ENCODE measurements around the gene SERPINB6.
"Not testable (repeated sequence)": the region's sequence is repeated elsewhere in the genome, so short reads cannot be mapped to it uniquely, and the experiment has no call there.

DNA sequence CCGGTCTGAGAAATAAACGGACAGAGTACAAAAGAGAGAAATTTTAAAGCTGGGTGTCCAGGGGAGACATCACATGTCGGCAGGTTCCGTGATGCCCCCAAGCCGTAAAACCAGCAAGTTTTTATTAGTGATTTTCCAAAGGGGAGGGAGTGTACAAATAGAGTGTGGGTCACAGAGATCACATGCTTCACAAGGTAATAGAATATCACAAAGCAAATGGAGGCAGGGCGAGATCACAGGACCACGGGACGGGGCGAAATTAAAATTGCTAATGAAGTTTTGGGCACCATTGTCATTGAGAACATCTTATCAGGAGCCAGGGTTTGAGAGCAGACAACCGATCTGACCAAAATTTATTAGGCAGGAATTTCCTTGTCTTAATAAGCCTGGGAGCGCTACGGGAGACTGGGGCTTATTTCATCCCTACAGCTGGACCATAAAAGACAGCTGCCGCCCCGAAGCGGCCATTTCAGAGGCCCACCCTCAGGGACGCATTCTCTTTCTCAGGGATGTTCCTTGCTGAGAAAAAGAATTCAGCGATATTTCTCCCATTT lies 37.4 kb upstream of the SERPINB6 start:
- TF ChIP-seq EZH2 (IDR thresholded peaks at IDR 0.05; ENCODE audit: insufficient read depth, poor library complexity, severe bottlenecking); EZH2phosphoT487 (IDR thresholded peaks at IDR 0.05; ENCODE audit: insufficient read depth, low read depth): not testable (repeated sequence)

Data from GM23248 (cell line).